ENCODE measurements around the gene ABHD11.

- no peak for TF ChIP-seq EZH2phosphoT487 (IDR thresholded peaks at IDR 0.05; ENCODE audit: insufficient read depth, low read depth)
- no peak for TF ChIP-seq EZH2 (IDR thresholded peaks at IDR 0.05; ENCODE audit: insufficient read depth, poor library complexity, severe bottlenecking)
Observed at GRCh38 chr7:73739387-73739767, 775 bp upstream of the ABHD11 start.
